A673 (cell line): ENCODE measurements around the gene ANP32B.

Experiments used
- EZH2 ChIP-seq: fragments of 200-600 bp; sonication (generic); IDR thresholded peaks from 2 replicates; pipeline ENCODE4 v1.6.1; 2017; ENCODE audit warnings: borderline replicate concordance, low read depth, mild to moderate bottlenecking, mixed read lengths, antibody characterized with exemption, low read length; ENCODE audit not compliant: poor library complexity, severe bottlenecking
- TF ChIP-seq, protein P1 (sequence below): fragments of 300-800, 200-600 bp; sonication (generic); conservative IDR thresholded peaks from 2 replicates; pipeline ENCODE4 v1.5.1; 2017; ENCODE audit warnings: low read depth, mild to moderate bottlenecking, antibody characterized with exemption, low read length, moderate library complexity, mixed read lengths

DNA sequence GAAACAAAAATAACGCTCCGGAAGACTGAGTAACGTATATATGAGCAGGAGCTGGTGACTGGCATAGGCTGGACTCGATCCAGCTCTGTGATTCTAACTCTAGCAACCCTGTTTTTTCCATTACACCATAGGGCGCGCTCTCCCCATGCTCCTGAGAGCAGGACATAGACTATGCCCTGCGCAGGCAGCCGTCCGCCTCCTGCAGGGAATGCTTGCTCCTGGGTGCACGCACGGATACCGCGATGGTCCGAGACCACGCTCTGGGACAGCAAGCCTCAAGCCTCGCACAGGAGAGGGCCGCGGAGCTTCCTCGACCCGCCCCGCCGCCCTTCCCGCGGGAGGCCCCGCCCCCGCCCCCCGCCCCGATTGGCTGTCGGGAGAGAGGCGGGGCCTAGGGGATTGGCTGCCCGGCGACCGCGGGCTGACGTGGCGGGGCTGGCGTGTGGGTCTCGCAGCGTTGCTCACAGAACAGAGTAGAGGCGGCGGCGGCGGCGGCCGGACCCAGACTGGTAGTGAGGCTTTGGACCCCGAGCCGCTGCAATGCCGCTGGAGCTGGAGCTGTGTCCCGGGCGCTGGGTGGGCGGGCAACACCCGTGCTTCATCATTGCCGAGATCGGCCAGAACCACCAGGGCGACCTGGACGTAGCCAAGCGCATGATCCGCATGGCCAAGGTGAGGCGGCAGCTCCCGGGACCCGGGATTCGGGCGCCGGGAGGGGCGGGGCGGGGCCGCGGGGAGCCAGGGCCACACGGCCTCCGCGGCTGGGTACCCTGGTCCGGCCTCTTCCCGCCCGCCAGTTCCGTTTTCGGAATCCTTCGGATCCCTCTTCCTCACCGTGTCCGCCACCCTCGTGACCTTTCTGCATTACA, 73.4 kb downstream of the ANP32B start, which contains the start of gene NANS:
- TF ChIP-seq, protein P1, sequence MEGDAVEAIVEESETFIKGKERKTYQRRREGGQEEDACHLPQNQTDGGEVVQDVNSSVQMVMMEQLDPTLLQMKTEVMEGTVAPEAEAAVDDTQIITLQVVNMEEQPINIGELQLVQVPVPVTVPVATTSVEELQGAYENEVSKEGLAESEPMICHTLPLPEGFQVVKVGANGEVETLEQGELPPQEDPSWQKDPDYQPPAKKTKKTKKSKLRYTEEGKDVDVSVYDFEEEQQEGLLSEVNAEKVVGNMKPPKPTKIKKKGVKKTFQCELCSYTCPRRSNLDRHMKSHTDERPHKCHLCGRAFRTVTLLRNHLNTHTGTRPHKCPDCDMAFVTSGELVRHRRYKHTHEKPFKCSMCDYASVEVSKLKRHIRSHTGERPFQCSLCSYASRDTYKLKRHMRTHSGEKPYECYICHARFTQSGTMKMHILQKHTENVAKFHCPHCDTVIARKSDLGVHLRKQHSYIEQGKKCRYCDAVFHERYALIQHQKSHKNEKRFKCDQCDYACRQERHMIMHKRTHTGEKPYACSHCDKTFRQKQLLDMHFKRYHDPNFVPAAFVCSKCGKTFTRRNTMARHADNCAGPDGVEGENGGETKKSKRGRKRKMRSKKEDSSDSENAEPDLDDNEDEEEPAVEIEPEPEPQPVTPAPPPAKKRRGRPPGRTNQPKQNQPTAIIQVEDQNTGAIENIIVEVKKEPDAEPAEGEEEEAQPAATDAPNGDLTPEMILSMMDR: no peak
- no peak for TF ChIP-seq EZH2
